MM.1S (cell line): ENCODE measurements around the gene PRKCSH.

Experiments used
- CTCF ChIP-seq: fragments of 300-600 bp; sonication (generic); IDR thresholded peaks from 2 replicates; pipeline ENCODE4 v1.5.1; 2016; ENCODE audit warnings: antibody characterized with exemption, low read length, mixed read lengths
- EZH2 ChIP-seq: fragments of 300-600 bp; sonication (generic); optimal IDR thresholded peaks from 2 replicates; pipeline ENCODE3; 2017; ENCODE audit warnings: low read depth, mild to moderate bottlenecking, antibody characterized with exemption, low read length, mixed read lengths
- EZH2phosphoT487 ChIP-seq: fragments of 300-600 bp; sonication (generic); IDR thresholded peaks from 2 replicates; pipeline ENCODE4 v1.6.1; 2018; ENCODE audit warnings: antibody characterized with exemption, low read length

- no peak for TF ChIP-seq CTCF
- no peak for TF ChIP-seq EZH2
- no peak for TF ChIP-seq EZH2phosphoT487
These were observed 34.6 kb upstream of the PRKCSH start for GRCh38 chr19:11400798-11401197.
